ENCODE results near the gene SPO11.

GRCh38 chr20:57292611-57293010, 37.0 kb upstream of the SPO11 start:
- no peak for TF ChIP-seq MAZ (IDR thresholded peaks at IDR 0.05; ENCODE audit: borderline replicate concordance, low read depth, low read length)
- TF ChIP-seq, protein P1, sequence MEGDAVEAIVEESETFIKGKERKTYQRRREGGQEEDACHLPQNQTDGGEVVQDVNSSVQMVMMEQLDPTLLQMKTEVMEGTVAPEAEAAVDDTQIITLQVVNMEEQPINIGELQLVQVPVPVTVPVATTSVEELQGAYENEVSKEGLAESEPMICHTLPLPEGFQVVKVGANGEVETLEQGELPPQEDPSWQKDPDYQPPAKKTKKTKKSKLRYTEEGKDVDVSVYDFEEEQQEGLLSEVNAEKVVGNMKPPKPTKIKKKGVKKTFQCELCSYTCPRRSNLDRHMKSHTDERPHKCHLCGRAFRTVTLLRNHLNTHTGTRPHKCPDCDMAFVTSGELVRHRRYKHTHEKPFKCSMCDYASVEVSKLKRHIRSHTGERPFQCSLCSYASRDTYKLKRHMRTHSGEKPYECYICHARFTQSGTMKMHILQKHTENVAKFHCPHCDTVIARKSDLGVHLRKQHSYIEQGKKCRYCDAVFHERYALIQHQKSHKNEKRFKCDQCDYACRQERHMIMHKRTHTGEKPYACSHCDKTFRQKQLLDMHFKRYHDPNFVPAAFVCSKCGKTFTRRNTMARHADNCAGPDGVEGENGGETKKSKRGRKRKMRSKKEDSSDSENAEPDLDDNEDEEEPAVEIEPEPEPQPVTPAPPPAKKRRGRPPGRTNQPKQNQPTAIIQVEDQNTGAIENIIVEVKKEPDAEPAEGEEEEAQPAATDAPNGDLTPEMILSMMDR (conservative IDR thresholded peaks at IDR 0.05; ENCODE audit: low read depth, low read length) = no peak
- no peak for TF ChIP-seq MXI1 (IDR thresholded peaks at IDR 0.05; ENCODE audit: borderline replicate concordance, low read depth, low read length)
- TF ChIP-seq POLR2A (IDR thresholded peaks at IDR 0.05; ENCODE audit: low read depth, low read length) = no peak
- TF ChIP-seq BHLHE40 (IDR thresholded peaks at IDR 0.05; ENCODE audit: low read depth, low read length) = no peak

Data from IMR-90 (cell line).